GM20431 (cell line): ENCODE results near the gene WBP1L.

Experiments
- in situ Hi-C: fragments of 300-500 bp; cut with MseI, MboI; formaldehyde crosslinking; loops from one replicate; pipeline ENCODE4 v1.15.0; 2020; ENCODE audit warnings: low sequenced_read_pairs; ENCODE audit not compliant: unreplicated experiment

Gene WBP1L

DNA sequence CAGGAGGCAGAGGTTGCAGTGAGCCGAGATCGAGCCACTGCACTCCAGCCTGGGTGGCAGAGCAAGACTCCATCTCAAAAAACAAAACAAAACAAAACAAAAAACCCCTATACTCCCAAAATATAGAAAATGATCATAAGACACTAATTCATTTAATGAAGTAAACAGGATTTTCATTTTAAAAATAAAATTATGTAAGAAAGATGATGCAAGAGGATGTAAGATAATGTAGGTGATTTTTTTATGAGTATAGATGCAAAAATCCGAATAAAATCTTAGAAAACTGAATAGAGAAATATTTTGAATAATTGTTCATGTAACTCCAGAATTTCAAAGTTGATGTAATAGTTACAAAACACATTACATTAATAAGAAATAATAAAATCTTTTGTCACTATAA, 121.9 kb downstream of the WBP1L start:
- in situ Hi-C loops: no loop called here
